CD4-positive, alpha-beta T cell treated with Interleukin-17A for 1 hour (primary cell): ENCODE results near the gene CLASP1.
"Not testable (repeated sequence)": the region's sequence is repeated elsewhere in the genome, so short reads cannot be mapped to it uniquely, and the experiment has no call there.

ENCODE experiments used
- DNase-seq: peaks from one replicate; pipeline ENCODE4 v3.0.0-alpha.2; 2020

CLASP1 gene

GRCh38 chr2:121409388-121409787, 239.9 kb downstream of the CLASP1 start:
- DNase-seq = no peak

- DNase-seq = no peak
Observed at GRCh38 chr2:121408641-121409040, 240.6 kb downstream of the CLASP1 start.

- no peak for DNase-seq
Observed at GRCh38 chr2:121405233-121405632, 244.0 kb downstream of the CLASP1 start.

GRCh38 chr2:121400201-121400600, 249.1 kb downstream of the CLASP1 start:
- no peak for DNase-seq

GRCh38 chr2:121398853-121399252, 250.4 kb downstream of the CLASP1 start:
- no peak for DNase-seq

GRCh38 chr2:121390082-121390692, 259.1 kb downstream of the CLASP1 start:
- DNase-seq = no peak

GRCh38 chr2:121388371-121388770, 260.9 kb downstream of the CLASP1 start:
- DNase-seq = no peak

- no peak for DNase-seq
Observed at GRCh38 chr2:121387591-121388325, 261.5 kb downstream of the CLASP1 start.

GRCh38 chr2:121386707-121387106, 262.6 kb downstream of the CLASP1 start:
- DNase-seq = no peak

GRCh38 chr2:121386102-121386501, 263.2 kb downstream of the CLASP1 start:
- no peak for DNase-seq

- no peak for DNase-seq
Observed at GRCh38 chr2:121382744-121383143, 266.5 kb downstream of the CLASP1 start.

GRCh38 chr2:121377646-121378045, 271.6 kb downstream of the CLASP1 start:
- DNase-seq = no peak

GRCh38 chr2:121376535-121377250, 272.6 kb downstream of the CLASP1 start:
- no peak for DNase-seq

- DNase-seq = no peak
Observed at GRCh38 chr2:121375621-121376159, 273.6 kb downstream of the CLASP1 start.

- DNase-seq = not testable (repeated sequence)
Observed at GRCh38 chr2:121374412-121375075, 274.7 kb downstream of the CLASP1 start.

- no peak for DNase-seq
Observed at GRCh38 chr2:121372721-121373353, 276.4 kb downstream of the CLASP1 start.

- no peak for DNase-seq
Observed at GRCh38 chr2:121372082-121372481, 277.2 kb downstream of the CLASP1 start.

- no peak for DNase-seq
Observed at GRCh38 chr2:121368836-121369235, 280.4 kb downstream of the CLASP1 start.

GRCh38 chr2:121368155-121368554, 281.1 kb downstream of the CLASP1 start:
- no peak for DNase-seq

GRCh38 chr2:121367246-121367900, 281.9 kb downstream of the CLASP1 start:
- DNase-seq = no peak

GRCh38 chr2:121366040-121366439, 283.2 kb downstream of the CLASP1 start:
- no peak for DNase-seq

- no peak for DNase-seq
Observed at GRCh38 chr2:121365061-121365460, 284.2 kb downstream of the CLASP1 start.
